ENCODE measurements around the gene PWWP2A.

DNA sequence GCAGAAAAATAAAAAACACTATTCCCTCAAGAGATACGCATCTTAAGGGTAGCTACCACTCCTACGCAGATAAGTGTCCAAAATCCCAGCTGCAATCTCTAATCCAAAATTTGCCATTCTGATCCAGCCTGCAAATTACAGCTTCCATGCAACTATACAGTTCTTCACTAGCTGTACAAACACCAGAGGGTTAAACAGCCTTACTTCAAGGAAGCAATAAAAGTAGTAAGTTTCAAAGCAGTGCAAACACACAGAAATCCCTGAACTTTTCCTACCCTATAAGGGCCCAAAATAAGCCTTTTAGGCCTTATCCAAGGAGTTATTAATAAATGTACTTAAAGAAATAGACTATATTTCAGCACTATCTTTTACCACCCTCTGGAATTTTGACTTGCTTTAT, 39.5 kb downstream of the PWWP2A start:
- TF ChIP-seq EP300 (IDR thresholded peaks at IDR 0.05) (no peak), POLR2A (IDR thresholded peaks at IDR 0.05) (no peak)
- TF ChIP-seq, protein P1, sequence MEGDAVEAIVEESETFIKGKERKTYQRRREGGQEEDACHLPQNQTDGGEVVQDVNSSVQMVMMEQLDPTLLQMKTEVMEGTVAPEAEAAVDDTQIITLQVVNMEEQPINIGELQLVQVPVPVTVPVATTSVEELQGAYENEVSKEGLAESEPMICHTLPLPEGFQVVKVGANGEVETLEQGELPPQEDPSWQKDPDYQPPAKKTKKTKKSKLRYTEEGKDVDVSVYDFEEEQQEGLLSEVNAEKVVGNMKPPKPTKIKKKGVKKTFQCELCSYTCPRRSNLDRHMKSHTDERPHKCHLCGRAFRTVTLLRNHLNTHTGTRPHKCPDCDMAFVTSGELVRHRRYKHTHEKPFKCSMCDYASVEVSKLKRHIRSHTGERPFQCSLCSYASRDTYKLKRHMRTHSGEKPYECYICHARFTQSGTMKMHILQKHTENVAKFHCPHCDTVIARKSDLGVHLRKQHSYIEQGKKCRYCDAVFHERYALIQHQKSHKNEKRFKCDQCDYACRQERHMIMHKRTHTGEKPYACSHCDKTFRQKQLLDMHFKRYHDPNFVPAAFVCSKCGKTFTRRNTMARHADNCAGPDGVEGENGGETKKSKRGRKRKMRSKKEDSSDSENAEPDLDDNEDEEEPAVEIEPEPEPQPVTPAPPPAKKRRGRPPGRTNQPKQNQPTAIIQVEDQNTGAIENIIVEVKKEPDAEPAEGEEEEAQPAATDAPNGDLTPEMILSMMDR (IDR thresholded peaks at IDR 0.05), result no peak

All from ovary (tissue), 3 donors.